ENCODE results near the gene KCNK16.

DNA sequence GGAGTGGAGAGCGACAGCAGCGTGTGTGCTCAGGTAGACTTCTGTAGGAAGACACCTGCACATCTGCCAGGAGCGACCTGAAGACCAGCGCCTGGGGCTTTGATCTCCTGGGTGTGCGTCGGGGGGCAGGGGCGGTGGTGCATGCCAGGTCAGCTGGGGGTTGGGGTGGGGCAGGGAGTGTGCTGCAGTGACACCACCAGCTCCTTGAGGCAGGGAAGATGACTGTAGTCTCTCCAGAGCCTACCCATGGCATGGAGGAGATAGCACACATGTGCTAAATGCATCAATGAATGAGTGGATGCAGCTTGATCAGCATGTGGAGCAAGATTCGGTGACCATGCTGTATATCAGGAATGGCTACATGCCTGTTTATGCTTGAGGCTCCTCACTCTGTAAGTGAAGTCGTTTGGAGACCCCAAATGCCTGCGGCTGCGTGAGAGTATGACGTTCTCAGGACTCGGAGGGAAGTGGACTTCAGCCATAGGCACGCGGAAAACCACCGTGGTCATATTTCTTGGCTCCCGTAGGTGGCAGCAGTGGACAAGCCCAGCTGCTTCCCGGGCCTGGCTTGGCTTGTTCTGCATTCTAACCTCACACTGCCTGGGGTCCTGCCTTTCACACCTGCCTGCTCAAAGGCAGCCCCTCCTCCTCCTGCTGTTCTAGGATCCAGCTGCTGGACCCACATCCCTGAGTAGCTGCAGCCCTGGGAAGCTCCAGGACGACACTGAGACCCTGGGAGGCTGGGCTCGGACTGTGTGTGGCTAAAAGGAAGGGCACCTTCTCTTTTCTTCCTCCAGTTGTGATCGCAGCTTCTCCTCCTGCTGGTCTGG is 39.4 kb upstream of the KCNK16 start:
- TF ChIP-seq, protein P1, sequence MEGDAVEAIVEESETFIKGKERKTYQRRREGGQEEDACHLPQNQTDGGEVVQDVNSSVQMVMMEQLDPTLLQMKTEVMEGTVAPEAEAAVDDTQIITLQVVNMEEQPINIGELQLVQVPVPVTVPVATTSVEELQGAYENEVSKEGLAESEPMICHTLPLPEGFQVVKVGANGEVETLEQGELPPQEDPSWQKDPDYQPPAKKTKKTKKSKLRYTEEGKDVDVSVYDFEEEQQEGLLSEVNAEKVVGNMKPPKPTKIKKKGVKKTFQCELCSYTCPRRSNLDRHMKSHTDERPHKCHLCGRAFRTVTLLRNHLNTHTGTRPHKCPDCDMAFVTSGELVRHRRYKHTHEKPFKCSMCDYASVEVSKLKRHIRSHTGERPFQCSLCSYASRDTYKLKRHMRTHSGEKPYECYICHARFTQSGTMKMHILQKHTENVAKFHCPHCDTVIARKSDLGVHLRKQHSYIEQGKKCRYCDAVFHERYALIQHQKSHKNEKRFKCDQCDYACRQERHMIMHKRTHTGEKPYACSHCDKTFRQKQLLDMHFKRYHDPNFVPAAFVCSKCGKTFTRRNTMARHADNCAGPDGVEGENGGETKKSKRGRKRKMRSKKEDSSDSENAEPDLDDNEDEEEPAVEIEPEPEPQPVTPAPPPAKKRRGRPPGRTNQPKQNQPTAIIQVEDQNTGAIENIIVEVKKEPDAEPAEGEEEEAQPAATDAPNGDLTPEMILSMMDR (IDR thresholded peaks at IDR 0.05): no peak
- TF ChIP-seq POLR2A (IDR thresholded peaks at IDR 0.05): no peak

All from lower leg skin (tissue), 3 donors.